HepG2 (cell line): ENCODE results near the gene GPHN. TPM values are rescaled to one million over a fixed set of nuclear protein-coding genes. Genes with fewer than 3 reads are reported as not detected.
A peak's percentile ranks its signal among the peaks of the same experiment; 100 is the strongest.

ENCODE experiments used
- ATAC-seq: fragments of 200-7000 bp; cut with Tn5 transposase; 3 replicates; pipeline ENCODE4 v1.9.1; 2020; ENCODE audit warnings: mild to moderate bottlenecking, moderate library complexity
- BruUV-seq: library from RNA; stranded (reverse); fragments of 400-500 nt; replicated peaks from 2 replicates; lab custom pipeline; 2021; lab: Mats Ljungman, UMichigan
- CTCF ChIA-PET: fragments of 300-600 bp; formaldehyde crosslinking; extraction: SDS; loops from one replicate; lab custom pipeline; 2021; ENCODE audit warnings: low total read pairs, inconsistent platforms, low intra/inter-chr PET ratio; lab: Yijun Ruan, JAX
- POLR2A ChIA-PET: fragments of 350-600 bp; sonication (Branson Sonifier 250); formaldehyde crosslinking; loops from one replicate; lab custom pipeline; 2020; ENCODE audit warnings: antibody characterized with exemption, inconsistent platforms; lab: Yijun Ruan, JAX
- DNase-seq: peaks from one replicate; pipeline ENCODE4 v3.0.0-alpha.2; 2015; ENCODE audit warnings: low spot score
- FAIRE-seq: peaks from 3 replicates; lab custom pipeline; 2011; peaks lifted over from hg19 to GRCh38; lab: Jason Lieb, UNC
- H2AFZ ChIP-seq: one replicate; pipeline ENCODE4 v1.6.1; 2011; ENCODE audit warnings: low read length, inconsistent platforms
- H3K27ac ChIP-seq: fragments of 300-600 bp; 3 replicates; pipeline ENCODE4 v1.8.0; 2011; ENCODE audit warnings: mixed run types, mild to moderate bottlenecking, mixed read lengths, low read length, inconsistent platforms; ENCODE audit not compliant: insufficient read depth; ENCODE audit errors: extremely low read length
- H3K27me3 ChIP-seq, 2 experiments: fragments of 200-600 bp in 1 of 2; 2 replicates in 1 of 2; 3 replicates in 1 of 2; pipeline versions ENCODE4 v1.6.0 to v1.8.0; 2011; ENCODE audit warnings: low read length in 2 of 2, mild to moderate bottlenecking in 2 of 2, moderate library complexity in 2 of 2, inconsistent platforms in 1 of 2; ENCODE audit not compliant: insufficient read depth in 2 of 2, control insufficient read depth in 1 of 2
- H3K36me3 ChIP-seq, 2 experiments: fragments of 200-600 bp in 1 of 2; replicated peaks in 1 of 2; 2 replicates in 1 of 2; 3 replicates in 1 of 2; pipeline versions ENCODE4 v1.5.1 to v1.8.0; 2011; ENCODE audit warnings: low read length in 2 of 2, inconsistent platforms in 1 of 2; ENCODE audit not compliant: insufficient read depth in 2 of 2, control insufficient read depth in 1 of 2
- H3K4me1 ChIP-seq: 2 replicates; pipeline ENCODE4 v1.5.1; 2012; ENCODE audit warnings: low read length, inconsistent platforms; ENCODE audit not compliant: insufficient read depth
- H3K4me2 ChIP-seq: 2 replicates; pipeline ENCODE4 v1.6.0; 2011; ENCODE audit warnings: low read depth, low read length, inconsistent platforms
- H3K4me3 ChIP-seq, 3 experiments: fragments of 200-600 bp in 1 of 3; sonication (generic), shearing (Covaris generic) in 1 of 3; replicated peaks in 1 of 3; 2 replicates each; pipeline ENCODE4 v1.5.1; 2011 to 2016; ENCODE audit warnings: low read length in 3 of 3, inconsistent platforms in 2 of 3, low read depth in 2 of 3, mild to moderate bottlenecking in 2 of 3, control low read depth in 1 of 3, mixed read lengths in 1 of 3; ENCODE audit not compliant: insufficient read depth in 1 of 3
- H3K79me2 ChIP-seq: one replicate; pipeline ENCODE4 v1.6.1; 2011; ENCODE audit warnings: low read length, inconsistent platforms; ENCODE audit not compliant: insufficient read depth
- H3K9ac ChIP-seq: 2 replicates; pipeline ENCODE4 v1.6.0; 2011; ENCODE audit warnings: mild to moderate bottlenecking, low read depth, low read length, inconsistent platforms; ENCODE audit not compliant: insufficient read depth
- H3K9me3 ChIP-seq: 2 replicates; pipeline ENCODE4 v1.5.1; 2012; ENCODE audit warnings: mild to moderate bottlenecking, low read length
- H4K20me1 ChIP-seq: 2 replicates; pipeline ENCODE4 v1.6.0; 2011; ENCODE audit warnings: inconsistent platforms, mild to moderate bottlenecking, low read length, moderate library complexity; ENCODE audit not compliant: insufficient read depth
- ATF6 ChIP-seq: sonication (generic); formaldehyde crosslinking; conservative IDR thresholded peaks from 2 replicates; pipeline ENCODE4 v1.4.0; 2020; ENCODE audit warnings: missing genetic modification reagents
- CEBPB ChIP-seq: IDR thresholded peaks from 2 replicates; pipeline ENCODE4 v1.6.1; 2011; ENCODE audit warnings: low read depth, low read length, improper control_type of control experiment, borderline replicate concordance
- HIC2 ChIP-seq: sonication (generic); formaldehyde crosslinking; IDR thresholded peaks from 2 replicates; pipeline ENCODE4 v1.9.0; 2022; ENCODE audit warnings: low read depth, missing genetic modification reagents
- NR0B2 ChIP-seq: sonication (generic); formaldehyde crosslinking; IDR thresholded peaks from 2 replicates; pipeline ENCODE4 v1.4.0; 2020; ENCODE audit warnings: mild to moderate bottlenecking, missing genetic modification reagents
- PHF8 ChIP-seq: sonication (generic); formaldehyde crosslinking; IDR thresholded peaks from 2 replicates; pipeline ENCODE4 v1.5.0; 2020; ENCODE audit warnings: missing genetic modification reagents
- RBM39 ChIP-seq: fragments of 200-400 bp; formaldehyde crosslinking; IDR thresholded peaks from one replicate; pipeline ENCODE4 v1.6.1; 2018; ENCODE audit warnings: antibody characterized with exemption, mild to moderate bottlenecking, low read depth, low read length; ENCODE audit not compliant: poor library complexity, severe bottlenecking
- UBTF ChIP-seq: sonication (generic); formaldehyde crosslinking; IDR thresholded peaks from 2 replicates; pipeline ENCODE4 v1.4.0; 2020; ENCODE audit warnings: mild to moderate bottlenecking, missing genetic modification reagents
- ZKSCAN1 ChIP-seq: fragments of 150-350 bp; IDR thresholded peaks from 2 replicates; pipeline ENCODE4 v1.6.1; 2014; ENCODE audit warnings: low read length
- ZNF800 ChIP-seq: sonication (generic); formaldehyde crosslinking; IDR thresholded peaks from 2 replicates; pipeline ENCODE4 v1.4.0; 2020; ENCODE audit warnings: missing genetic modification reagents
- WGBS: methylation state at CpG from one replicate; pipeline ENCODE4 v1.1.6; 2017; ENCODE audit warnings: low lambda C conversion rate; 5-methylcytosine and 5-hydroxymethylcytosine counted together
- in situ Hi-C: cut with HindIII; loops from 2 replicates; pipeline ENCODE4 v1.10.0; 2017; ENCODE audit warnings: low pct_unique_long_range_greater_than_20kb; ENCODE audit not compliant: extremely low pct_ligation_motif_present
- intact Hi-C: fragments of 100-400 bp; cut with micrococcal nuclease; formaldehyde crosslinking; loops from one replicate; pipeline ENCODE4 v1.10.0; 2022; ENCODE audit not compliant: unreplicated experiment
- polyA plus RNA-seq, 8 experiments: library from polyadenylated mRNA; depleted of rRNA in 3 of 8; stranded (reverse) in 7 of 8; unstranded in 1 of 8; fragments of >200 nt; fragmentation: Illumina TruSeq in 4 of 8; extraction: Trizol in 4 of 8; gene quantifications; 2 replicates each; pipeline versions ENCODE4 v1.2.1 to v1.2.3, GENCODE V29; 2011 to 2016; ENCODE audit warnings: low read depth in 4 of 8, missing spikeins in 1 of 8, mixed read lengths in 1 of 8; ENCODE audit not compliant: insufficient read depth in 1 of 8
- total RNA-seq, 5 experiments: library from RNA; depleted of rRNA; stranded (reverse); fragments of >200 nt; fragmentation: Illumina TruSeq; extraction: Trizol; gene quantifications; 2 replicates each; pipeline ENCODE4 v1.2.3, GENCODE V29; 2016; ENCODE audit warnings: low read depth in 1 of 5

The GPHN gene
- total and polyA plus RNA-seq, 2 of the 13 experiments (the other 11 are each of a cell fraction or from before 2014, with no cell fraction given) = 12.7 to 19.2 TPM

GRCh38 chr14:67071506-67071905 lies 563.6 kb downstream of the GPHN start:
- BruUV-seq = no TSS peak
- H3K27me3 ChIP-seq = no peaks in the 10 kb centered on the region
- no peaks in the 10 kb centered on the region for H4K20me1 ChIP-seq
- DNase-seq (no peak), FAIRE-seq (no peak), ATAC-seq (no peak)
- intact Hi-C loops = no loop called here
- no peak overlapping the region for H3K4me3 ChIP-seq
- ChIA-PET CTCF (no interaction called here), POLR2A (no interaction called here)
- H3K9ac ChIP-seq = no peak overlapping the region
- no peak overlapping the region for H3K27ac ChIP-seq
- peaks cover 14% of the 10 kb centered on the region for H3K4me1 ChIP-seq
- H3K36me3 ChIP-seq = peaks cover 0 to 1% of the 10 kb centered on the region in 2 experiments; a peak in 1 of 5 replicates
- H3K79me2 ChIP-seq = no peaks in the 10 kb centered on the region
- in situ Hi-C loops = no loop called here
- TF ChIP-seq RBM39 = no peak
- peak; percentile 71 for TF ChIP-seq CEBPB
- no peak overlapping the region for H3K4me2 ChIP-seq
- H3K9me3 ChIP-seq = no peaks in the 10 kb centered on the region
- 95% methylated on average over 3 of the region's 3 CpGs for WGBS
- H2AFZ ChIP-seq = no peak overlapping the region

- ATAC-seq = no peak
- BruUV-seq = no TSS peak
- TF ChIP-seq ZNF800 (CRISPR knock-in tag) = no peak
- no peak for TF ChIP-seq ATF6 (CRISPR knock-in tag)
- no peak for TF ChIP-seq HIC2 (CRISPR knock-in tag)
- TF ChIP-seq ZKSCAN1 = no peak
- no peak for TF ChIP-seq UBTF (CRISPR knock-in tag)
- TF ChIP-seq NR0B2 (CRISPR knock-in tag) = no peak
- TF ChIP-seq PHF8 (CRISPR knock-in tag) = no peak
Observed at GRCh38 chr14:67077921-67078320, 570.0 kb downstream of the GPHN start.

More at GRCh38 chr14:67077921-67078320, 570.0 kb downstream of the GPHN start:
- Histone ChIP-seq H3K79me2 (no peaks in the 10 kb centered on the region), H3K4me3 (no peak overlapping the region), H3K4me2 (no peak overlapping the region), H2AFZ (no peak overlapping the region), H3K36me3 (peaks cover 0 to 1% of the 10 kb centered on the region in 2 experiments; a peak in 1 of 5 replicates), H3K27me3 (no peaks in the 10 kb centered on the region), H3K9ac (no peak overlapping the region), H3K9me3 (no peaks in the 10 kb centered on the region), H4K20me1 (no peaks in the 10 kb centered on the region), H3K4me1 (no peaks in the 10 kb centered on the region), H3K27ac (no peak overlapping the region)
- FAIRE-seq = no peak
- DNase-seq = no peak
- ChIA-PET POLR2A (no interaction called here), CTCF (no interaction called here)
- in situ Hi-C loops (no loop called here), intact Hi-C loops (no loop called here)
- WGBS = 98% methylated on average over 3 of the region's 3 CpGs
